HUDEP-2 (cell line): ENCODE measurements around the gene SLC5A2.
"Not testable (repeated sequence)": the region's sequence is repeated elsewhere in the genome, so short reads cannot be mapped to it uniquely, and the experiment has no call there.

ENCODE experiments used
- DNase-seq, 76 experiments: peaks; one replicate each; lab custom pipeline; 2025; ENCODE audit not compliant: unreplicated experiment in 76 of 76; lab: John Stamatoyannopoulos, UW

The SLC5A2 gene

GRCh38 chr16:31491778-31492418 lies 9.0 kb downstream of the SLC5A2 start:
- DNase-seq: no peak

- no peak for DNase-seq
Measured at GRCh38 chr16:31493506-31494125, 10.7 kb downstream of the SLC5A2 start.

- DNase-seq: no peak
Measured at GRCh38 chr16:31496670-31497069, 13.7 kb downstream of the SLC5A2 start.

GRCh38 chr16:31498493-31498892 lies 15.6 kb downstream of the SLC5A2 start:
- DNase-seq: no peak

- no peak for DNase-seq
Measured at GRCh38 chr16:31499928-31500327, 17.0 kb downstream of the SLC5A2 start.

GRCh38 chr16:31501226-31501965 lies 18.5 kb downstream of the SLC5A2 start:
- DNase-seq: no peak

- no peak for DNase-seq
Measured at GRCh38 chr16:31501966-31502348, 19.0 kb downstream of the SLC5A2 start.

- no peak for DNase-seq
Measured at GRCh38 chr16:31502981-31503380, 20.1 kb downstream of the SLC5A2 start.

- not testable (repeated sequence) for DNase-seq
Measured at GRCh38 chr16:31503555-31503954, 20.6 kb downstream of the SLC5A2 start.

GRCh38 chr16:31504159-31504558 lies 21.2 kb downstream of the SLC5A2 start:
- DNase-seq: no peak

GRCh38 chr16:31505483-31505882 lies 22.6 kb downstream of the SLC5A2 start:
- DNase-seq: no peak

- DNase-seq: no peak
Measured at GRCh38 chr16:31507617-31507928, 24.6 kb downstream of the SLC5A2 start.

GRCh38 chr16:31507929-31508705 lies 25.2 kb downstream of the SLC5A2 start, which contains the start of gene RUSF1:
RUSF1 (minus strand) TSS chr16:31508391; CDS start chr16:31508373, 18 bp downstream.
- DNase-seq: peak in 72 of 76 experiments; percentile 35 to 88 (median 78)

- no peak for DNase-seq
Measured at GRCh38 chr16:31508706-31509195, 25.8 kb downstream of the SLC5A2 start.

GRCh38 chr16:31513126-31513525 lies 30.2 kb downstream of the SLC5A2 start:
- peak in 11 of 76 experiments; percentile 12 to 81 (median 65) for DNase-seq

- DNase-seq: no peak
Measured at GRCh38 chr16:31513884-31514283, 31.0 kb downstream of the SLC5A2 start.

- DNase-seq: no peak
Measured at GRCh38 chr16:31517800-31518402, 35.0 kb downstream of the SLC5A2 start.

GRCh38 chr16:31519759-31520431 lies 37.0 kb downstream of the SLC5A2 start:
- DNase-seq: peak in 1 of 76 experiments; percentile 12

GRCh38 chr16:31521368-31521767 lies 38.4 kb downstream of the SLC5A2 start:
- DNase-seq: no peak

- DNase-seq: peak in 4 of 76 experiments; percentile 12 to 21 (median 16)
Measured at GRCh38 chr16:31522071-31522470, 39.1 kb downstream of the SLC5A2 start.
